ENCODE data around the gene SDR39U1.
A peak's percentile ranks its signal among the peaks of the same experiment; 100 is the strongest.

Gene SDR39U1

DNA sequence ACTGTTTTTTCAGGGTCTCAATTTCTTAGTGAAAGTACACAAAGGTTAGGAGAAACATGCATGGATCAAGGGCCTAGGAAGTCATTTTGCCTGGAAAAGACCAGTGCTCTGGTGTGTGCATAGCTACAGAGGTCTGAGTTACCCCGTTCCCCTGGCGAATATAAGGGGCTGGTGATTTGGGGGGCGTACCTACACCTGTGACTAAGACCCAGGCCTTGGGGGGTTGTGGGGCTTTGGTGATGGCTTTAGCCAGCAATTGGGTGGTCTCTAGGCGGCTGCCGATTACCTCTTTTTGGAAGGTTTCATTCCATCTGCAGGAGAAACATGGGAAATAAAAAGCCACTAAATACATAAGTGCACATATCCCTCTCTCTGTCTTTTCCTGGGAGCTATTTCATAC is 1.1 kb downstream of the SDR39U1 start:
- no peak for DNase-seq

GRCh38 chr14:24440606-24441399 is 1.8 kb downstream of the SDR39U1 start:
- no peak for DNase-seq

DNA sequence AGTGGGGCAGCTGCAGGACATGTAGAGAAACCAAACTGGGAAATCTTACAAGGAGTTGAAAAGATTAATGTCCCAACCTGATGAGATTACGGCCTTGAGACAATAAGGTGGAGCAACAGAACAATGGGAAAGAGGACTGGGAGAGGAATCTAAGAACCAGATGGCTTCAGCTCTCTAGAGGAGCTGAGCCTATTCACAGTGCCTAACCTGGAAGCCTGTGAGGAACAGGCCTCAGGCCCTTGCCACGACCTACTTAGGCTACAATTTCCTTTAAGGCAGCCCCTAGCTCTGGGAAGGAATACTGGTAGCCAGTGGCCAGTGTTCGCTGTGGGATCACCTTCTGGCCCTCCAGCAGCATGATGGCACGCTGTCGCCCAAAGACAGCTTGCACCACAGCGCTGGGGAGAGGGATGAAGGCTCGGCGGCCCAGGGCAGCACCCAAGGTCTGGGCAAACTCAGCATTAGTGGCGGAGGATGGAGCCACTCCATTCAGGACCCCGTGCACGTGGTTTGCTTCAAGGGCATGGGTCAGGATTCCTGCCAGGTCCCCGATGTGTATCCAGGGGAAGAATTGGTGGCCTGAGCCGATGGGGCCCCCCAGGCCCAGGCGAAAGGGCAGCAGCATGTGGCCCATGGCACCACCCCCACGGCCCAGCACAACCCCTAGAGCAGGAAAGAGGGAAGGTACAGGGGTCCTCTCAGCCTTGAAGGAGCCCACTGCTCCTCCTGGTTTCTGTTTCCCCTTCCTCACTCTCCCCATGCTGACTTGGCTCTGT is 2.6 kb downstream of the SDR39U1 start:
- DNase-seq, result no peak

DNA sequence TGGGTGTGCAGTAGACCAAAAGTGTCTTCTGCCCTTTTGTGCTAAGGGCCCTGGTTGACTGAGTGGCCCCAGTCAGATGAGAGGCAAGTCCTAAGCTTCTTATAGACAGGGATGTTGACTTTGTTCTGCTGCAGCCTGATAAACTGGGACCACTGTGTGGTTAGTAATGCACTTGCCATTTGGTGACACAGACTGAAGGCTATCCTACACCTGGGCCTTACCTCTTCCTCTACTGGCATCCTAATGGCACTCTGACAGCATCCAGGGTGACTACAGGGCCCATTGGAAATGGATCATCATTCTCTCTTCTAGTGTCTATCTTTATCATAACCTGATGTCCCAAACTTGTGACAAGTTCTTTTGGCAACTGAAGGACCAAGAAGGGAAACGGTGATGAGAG is 3.3 kb downstream of the SDR39U1 start:
- no peak for DNase-seq

DNA sequence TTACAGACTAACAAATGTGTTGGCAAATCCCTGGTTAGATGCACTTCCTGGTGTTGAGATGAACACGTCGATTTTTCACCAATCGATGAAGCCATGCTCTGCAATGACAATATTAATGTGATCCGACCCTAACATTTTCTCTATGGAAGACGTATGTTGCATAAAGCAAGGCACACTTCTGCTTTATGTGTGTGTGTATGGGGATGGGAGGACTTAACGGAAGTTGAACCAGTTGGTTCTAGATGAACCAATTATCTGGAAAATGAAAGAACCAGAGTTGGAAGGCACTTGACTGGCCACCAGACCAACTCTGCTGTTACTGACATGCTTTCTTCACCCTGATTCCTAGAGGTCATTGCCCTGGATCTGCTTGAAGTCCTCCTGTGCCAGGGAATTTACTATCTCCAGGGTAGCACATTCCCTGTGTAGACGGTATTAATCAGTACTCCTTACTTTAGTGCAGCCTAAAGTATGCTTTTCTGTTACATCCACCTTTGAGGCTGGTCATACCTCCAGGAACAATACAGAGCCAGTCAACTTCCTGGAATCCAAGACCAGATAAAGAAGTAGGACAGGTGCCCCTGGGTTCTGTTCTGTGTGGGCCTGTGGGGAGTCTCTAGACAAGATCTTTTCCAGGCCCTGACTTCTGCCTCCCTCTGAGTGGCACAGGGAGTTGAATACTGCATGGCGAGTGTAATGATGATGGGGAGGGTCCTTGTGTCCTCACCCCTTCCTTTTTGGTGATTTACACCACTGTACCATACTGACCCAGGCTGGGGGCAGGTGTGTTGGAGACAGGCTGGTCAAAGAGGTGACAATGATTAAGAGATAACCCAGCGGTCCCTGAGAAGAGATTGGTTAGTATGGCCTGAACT is 4.1 kb downstream of the SDR39U1 start:
- no peak for DNase-seq

DNA sequence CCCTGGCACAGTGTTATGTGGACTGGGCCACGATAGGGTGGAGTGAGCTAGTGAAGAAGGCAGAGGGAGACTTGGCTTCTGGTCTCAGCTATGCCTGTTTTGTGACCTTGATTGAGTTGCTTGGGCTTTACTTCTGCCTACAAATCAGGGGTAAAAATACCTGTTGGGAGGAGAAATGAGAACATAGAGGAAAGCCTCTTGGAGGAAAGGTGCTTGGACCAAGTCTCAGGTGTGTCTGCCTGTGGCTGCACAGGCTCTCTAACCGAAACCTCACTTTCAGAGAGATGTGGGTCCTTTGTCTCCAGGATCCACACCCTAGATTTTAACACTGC is 4.9 kb downstream of the SDR39U1 start:
- no peak for DNase-seq

DNA sequence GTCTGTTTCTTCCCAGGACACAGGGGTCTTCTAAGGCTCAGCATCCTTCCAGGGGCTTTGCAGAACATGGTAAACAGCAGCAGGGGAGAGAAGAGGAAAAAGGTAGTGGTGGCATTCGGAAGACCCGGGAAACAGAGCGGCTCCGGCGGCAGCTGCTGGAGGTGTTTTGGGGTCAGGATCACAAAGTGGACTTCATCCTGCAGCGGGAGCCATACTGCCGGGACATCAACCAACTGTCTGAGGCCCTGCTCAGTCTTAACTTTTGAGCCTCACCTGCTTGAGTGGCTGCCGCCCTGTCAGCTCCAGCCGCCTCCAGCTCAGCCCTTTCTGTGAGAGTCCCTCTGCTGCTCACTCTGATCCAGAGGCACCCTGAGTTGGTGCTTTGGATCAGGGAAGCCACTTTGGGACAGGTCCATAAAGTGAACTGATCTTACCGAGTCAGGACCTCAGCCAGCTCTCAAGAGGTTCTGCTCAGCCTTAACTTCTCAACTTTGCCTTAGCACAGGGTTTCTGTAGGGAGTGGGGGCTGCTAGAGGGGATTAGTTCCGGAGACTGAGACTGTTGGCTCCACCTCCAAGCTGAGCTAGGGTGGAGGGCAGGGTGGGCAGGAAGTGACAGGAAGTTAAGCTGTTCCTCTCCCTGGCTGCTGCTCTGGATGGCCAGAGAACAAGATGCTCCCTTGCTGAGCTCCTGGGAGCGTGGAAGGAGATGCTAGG is 5.4 kb downstream of the SDR39U1 start:
- no peak for DNase-seq

GRCh38 chr14:24436355-24437019 is 6.1 kb downstream of the SDR39U1 start:
- DNase-seq, result peak; percentile 61 to 75

- no peak for DNase-seq
Observed at GRCh38 chr14:24435998-24436354, 6.6 kb downstream of the SDR39U1 start.

- DNase-seq, result no peak
Observed at GRCh38 chr14:24435192-24435810, 7.3 kb downstream of the SDR39U1 start.

- DNase-seq, result no peak
Observed at GRCh38 chr14:24434676-24435075, 7.9 kb downstream of the SDR39U1 start.

GRCh38 chr14:24434036-24434435 is 8.5 kb downstream of the SDR39U1 start:
- DNase-seq, result no peak

DNA sequence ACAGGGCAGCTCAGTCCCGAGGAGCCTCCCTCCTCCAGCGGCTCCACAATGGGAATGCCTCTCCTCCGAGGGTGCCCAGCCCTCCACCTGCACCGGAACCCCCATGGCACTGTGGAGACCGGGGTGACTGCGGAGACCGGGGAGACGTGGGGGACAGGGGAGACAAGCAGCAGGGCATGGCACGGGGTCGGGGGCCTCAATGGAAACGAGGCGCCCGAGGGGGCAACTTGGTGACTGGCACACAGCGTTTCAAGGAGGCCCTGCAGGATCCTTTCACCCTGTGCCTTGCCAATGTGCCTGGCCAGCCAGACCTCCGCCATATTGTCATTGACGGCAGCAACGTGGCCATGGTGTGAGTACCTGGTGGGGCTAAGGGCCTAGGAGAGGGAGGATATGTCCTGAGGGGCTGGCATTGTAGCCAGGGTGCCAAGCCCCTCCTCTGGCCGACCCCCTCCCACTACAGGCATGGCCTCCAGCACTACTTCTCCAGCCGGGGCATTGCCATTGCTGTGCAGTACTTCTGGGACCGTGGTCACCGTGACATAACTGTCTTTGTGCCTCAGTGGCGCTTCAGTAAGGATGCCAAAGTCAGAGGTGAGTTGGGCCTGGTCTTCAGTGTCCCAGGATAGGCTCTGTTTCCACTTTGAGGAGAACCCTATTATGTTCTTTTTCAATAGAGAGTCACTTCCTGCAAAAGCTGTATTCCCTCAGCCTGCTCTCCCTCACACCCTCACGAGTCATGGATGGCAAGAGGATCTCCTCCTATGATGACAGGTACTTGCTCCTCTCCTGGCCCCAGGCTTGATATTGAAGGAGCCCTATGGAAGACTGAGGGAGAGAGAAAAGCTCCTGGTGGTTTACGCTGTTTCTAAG is 10.1 kb downstream of the SDR39U1 start:
- no peak for DNase-seq

GRCh38 chr14:24431569-24432258 is 10.9 kb downstream of the SDR39U1 start:
- peak; percentile 91 to 92 for DNase-seq

GRCh38 chr14:24430682-24431568 is 11.7 kb downstream of the SDR39U1 start:
- peak; percentile 73 to 79 for DNase-seq

DNA sequence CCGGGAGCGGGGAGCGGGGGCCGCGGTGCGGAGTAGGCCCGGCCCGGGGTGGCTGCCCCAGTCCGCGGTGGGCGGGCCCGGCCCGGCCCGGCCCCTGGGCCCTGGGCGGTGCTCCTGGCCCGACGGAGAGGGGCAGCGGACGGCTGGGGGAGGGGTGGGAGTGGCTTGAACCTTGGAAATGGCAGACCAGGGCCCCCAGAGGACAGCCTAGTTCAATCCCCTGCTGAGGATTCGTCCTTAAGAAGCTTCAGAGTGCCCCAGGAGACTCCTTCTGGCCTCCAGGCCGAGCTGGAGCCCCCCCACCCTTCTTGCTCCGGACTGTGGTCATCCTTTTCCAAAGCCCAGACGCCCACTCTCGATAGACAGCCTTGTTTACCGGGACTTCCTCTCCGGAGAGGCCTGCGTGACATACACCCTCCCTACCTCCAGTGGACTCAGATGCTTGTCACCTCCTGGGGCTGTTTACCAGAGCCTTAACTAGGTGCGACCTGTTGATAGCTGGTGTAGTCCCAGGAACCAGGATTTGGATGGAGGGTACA is 12.4 kb downstream of the SDR39U1 start:
- DNase-seq, result peak; percentile 51 to 55

DNA sequence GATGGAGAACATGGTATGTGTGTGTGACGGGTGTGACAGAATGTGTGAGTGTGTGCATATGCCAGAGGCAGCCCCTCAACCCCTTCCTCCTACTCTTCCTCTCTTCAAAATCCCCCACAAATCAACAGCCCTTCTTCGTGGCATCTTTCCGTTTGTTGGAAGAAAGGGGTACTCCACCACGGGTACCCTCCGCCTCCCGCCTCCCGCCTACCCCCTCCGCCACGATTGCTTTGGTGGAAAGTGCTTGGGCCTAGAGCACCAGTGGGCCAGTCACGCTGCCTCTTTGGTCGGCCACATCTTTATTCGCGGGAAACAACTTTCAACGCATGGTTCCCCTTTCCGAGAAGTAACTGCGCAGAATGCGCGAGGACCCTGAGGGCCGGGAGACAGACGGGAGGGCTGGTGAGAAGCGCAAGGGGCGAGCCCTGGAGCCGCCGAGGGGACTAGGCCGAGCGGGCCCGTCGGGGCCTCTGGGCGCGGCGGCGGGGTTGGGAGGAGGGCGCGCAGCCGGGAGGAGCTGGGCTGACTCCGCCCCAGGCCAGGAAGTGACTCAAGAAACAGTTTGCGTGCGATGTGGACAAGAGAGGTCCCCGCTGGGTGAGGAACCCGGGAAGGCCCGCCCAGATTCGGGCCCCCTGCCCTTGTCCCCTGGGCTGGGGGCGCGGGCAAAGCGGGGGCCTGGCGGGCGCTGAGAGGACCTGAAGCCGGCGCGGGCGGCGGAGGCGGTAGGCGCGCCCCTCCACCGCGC is 13.0 kb downstream of the SDR39U1 start, which contains the start of the genes CBLN3 and KHNYN:
Gene CBLN3 (minus strand): TSS at position 274 of the 748 bp plus-strand sequence. CDS start 614 bp downstream, outside the sequence.
Gene KHNYN (plus strand): TSS at position 560 of the 748 bp plus-strand sequence. CDS start 777 bp downstream, outside the sequence.
- DNase-seq, result peak; percentile 91
